MCF 10A (cell line): Measurements from ENCODE around the gene PACRG. TPM values are rescaled to one million over a fixed set of nuclear protein-coding genes. Genes with fewer than 3 reads are reported as not detected.

Source experiments
- BruUV-seq: library from RNA; stranded (reverse); fragments of 400-500 nt; replicated peaks from 2 replicates; lab custom pipeline; 2021; lab: Mats Ljungman, UMichigan
- CTCF ChIA-PET: fragments of 300-600 bp; sonication (Branson Sonifier 250); formaldehyde crosslinking; extraction: SDS; loops from one replicate; lab custom pipeline; 2021; ENCODE audit warnings: antibody characterized with exemption, inconsistent platforms; lab: Yijun Ruan, JAX
- POLR2A ChIA-PET: fragments of 300-600, 350-650 bp; sonication (Branson Sonifier 250); formaldehyde crosslinking; extraction: SDS; loops from one replicate; lab custom pipeline; 2020; ENCODE audit warnings: antibody characterized with exemption, inconsistent platforms; lab: Yijun Ruan, JAX
- DNase-seq: peaks from one replicate; pipeline ENCODE4 v3.0.0-alpha.2; 2018; ENCODE audit not compliant: unreplicated experiment
- H3K27ac Mint-ChIP-seq: one replicate; pipeline ENCODE4 v1.8.0; 2022; ENCODE audit warnings: mild to moderate bottlenecking, low read depth, mixed read lengths; ENCODE audit not compliant: unreplicated experiment
- H3K27me3 Mint-ChIP-seq: one replicate; pipeline ENCODE4 v1.8.0; 2022; ENCODE audit warnings: mixed read lengths; ENCODE audit not compliant: insufficient read depth, unreplicated experiment
- H3K36me3 Mint-ChIP-seq: one replicate; pipeline ENCODE4 v1.8.0; 2022; ENCODE audit warnings: mild to moderate bottlenecking, moderate library complexity, mixed read lengths; ENCODE audit not compliant: insufficient read depth, unreplicated experiment
- H3K4me1 Mint-ChIP-seq: one replicate; pipeline ENCODE4 v1.8.0; 2022; ENCODE audit warnings: mixed read lengths; ENCODE audit not compliant: insufficient read depth, unreplicated experiment
- H3K4me3 Mint-ChIP-seq: one replicate; pipeline ENCODE4 v1.8.0; 2022; ENCODE audit warnings: mild to moderate bottlenecking, moderate library complexity, mixed read lengths; ENCODE audit not compliant: unreplicated experiment
- H3K9me3 Mint-ChIP-seq: one replicate; pipeline ENCODE4 v1.8.0; 2022; ENCODE audit warnings: mixed read lengths; ENCODE audit not compliant: unreplicated experiment
- intact Hi-C: fragments of 100-400 bp; cut with micrococcal nuclease; formaldehyde crosslinking; loops from 2 replicates; pipeline ENCODE4 v1.14.1; 2022
- total RNA-seq: library from RNA; stranded (reverse); gene quantifications from 2 replicates; pipeline ENCODE4 v1.2.3, GENCODE V29; 2022
- TF ChIP-seq, protein P1 (sequence below): fragments of 200-600 bp; IDR thresholded peaks from one replicate; pipeline ENCODE4 v1.8.0; 2022; ENCODE audit warnings: antibody characterized with exemption, mild to moderate bottlenecking; ENCODE audit not compliant: unreplicated experiment

PACRG gene
- total RNA-seq, 1 experiment from 2014 or later: not detected

- CTCF ChIA-PET: interaction anchor here (1.4 kb wide), 1 partner anchor 22 kb away, joined by 5 read pairs; no protein-coding TSS in a partner anchor
- Mint-ChIP-seq H3K27me3 (no peaks in the 10 kb centered on the region), H3K36me3 (no peaks in the 10 kb centered on the region), H3K4me3 (no peak overlapping the region), H3K4me1 (peaks cover 11% of the 10 kb centered on the region), H3K27ac (no peak overlapping the region), H3K9me3 (no peaks in the 10 kb centered on the region)
- DNase-seq: no peak
- BruUV-seq: no TSS peak
- TF ChIP-seq, protein P1, sequence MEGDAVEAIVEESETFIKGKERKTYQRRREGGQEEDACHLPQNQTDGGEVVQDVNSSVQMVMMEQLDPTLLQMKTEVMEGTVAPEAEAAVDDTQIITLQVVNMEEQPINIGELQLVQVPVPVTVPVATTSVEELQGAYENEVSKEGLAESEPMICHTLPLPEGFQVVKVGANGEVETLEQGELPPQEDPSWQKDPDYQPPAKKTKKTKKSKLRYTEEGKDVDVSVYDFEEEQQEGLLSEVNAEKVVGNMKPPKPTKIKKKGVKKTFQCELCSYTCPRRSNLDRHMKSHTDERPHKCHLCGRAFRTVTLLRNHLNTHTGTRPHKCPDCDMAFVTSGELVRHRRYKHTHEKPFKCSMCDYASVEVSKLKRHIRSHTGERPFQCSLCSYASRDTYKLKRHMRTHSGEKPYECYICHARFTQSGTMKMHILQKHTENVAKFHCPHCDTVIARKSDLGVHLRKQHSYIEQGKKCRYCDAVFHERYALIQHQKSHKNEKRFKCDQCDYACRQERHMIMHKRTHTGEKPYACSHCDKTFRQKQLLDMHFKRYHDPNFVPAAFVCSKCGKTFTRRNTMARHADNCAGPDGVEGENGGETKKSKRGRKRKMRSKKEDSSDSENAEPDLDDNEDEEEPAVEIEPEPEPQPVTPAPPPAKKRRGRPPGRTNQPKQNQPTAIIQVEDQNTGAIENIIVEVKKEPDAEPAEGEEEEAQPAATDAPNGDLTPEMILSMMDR: no peak
- POLR2A ChIA-PET: interaction anchor here (0.7 kb wide), 1 partner anchor 63 kb away, joined by 3 read pairs; no protein-coding TSS in a partner anchor
- intact Hi-C loops: no loop called here
Observed at GRCh38 chr6:163062790-163063189, 335.0 kb downstream of the PACRG start.

DNA sequence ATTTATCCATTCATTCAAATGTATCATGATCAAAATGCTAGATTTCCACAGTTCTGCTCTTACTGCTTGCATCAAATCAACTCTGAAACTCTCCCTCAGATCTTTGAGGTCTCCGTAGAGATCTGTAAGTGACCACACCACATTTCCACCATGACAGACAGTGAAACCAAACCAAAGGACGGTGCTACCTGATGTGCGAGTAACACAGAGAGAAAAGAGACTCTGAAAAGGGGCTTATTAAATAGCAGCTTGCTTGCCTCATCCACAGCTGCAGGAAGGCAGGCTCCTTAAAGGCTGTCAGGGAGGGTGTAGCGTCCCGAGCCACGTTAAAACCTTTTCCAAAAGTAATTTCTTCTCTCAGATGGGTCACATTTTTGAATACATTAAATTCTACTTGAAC is 335.8 kb downstream of the PACRG start:
- no peaks in the 10 kb centered on the region for H3K9me3 Mint-ChIP-seq
- H3K36me3 Mint-ChIP-seq: no peaks in the 10 kb centered on the region
- no peaks in the 10 kb centered on the region for H3K27me3 Mint-ChIP-seq
- H3K4me3 Mint-ChIP-seq: no peak overlapping the region
- BruUV-seq: no TSS peak
- no peak for DNase-seq
- ChIA-PET POLR2A (no interaction called here), CTCF (interaction anchor here (0.6 to 1.4 kb wide), 2 partner anchors 21 to 283 kb away, joined by 4 to 5 read pairs; no protein-coding TSS in a partner anchor)
- TF ChIP-seq, protein P1: no peak
- H3K27ac Mint-ChIP-seq: no peak overlapping the region
- H3K4me1 Mint-ChIP-seq: peaks cover 11% of the 10 kb centered on the region
- intact Hi-C loops: no loop called here

- Mint-ChIP-seq H3K36me3 (no peaks in the 10 kb centered on the region), H3K27ac (no peak overlapping the region), H3K4me3 (no peak overlapping the region), H3K4me1 (peaks cover 11% of the 10 kb centered on the region), H3K27me3 (no peaks in the 10 kb centered on the region), H3K9me3 (no peaks in the 10 kb centered on the region)
- CTCF ChIA-PET: interaction anchor here (0.6 kb wide), 1 partner anchor 284 kb away, joined by 4 read pairs; no protein-coding TSS in a partner anchor
- POLR2A ChIA-PET: no interaction called here
- no TSS peak for BruUV-seq
- intact Hi-C loops: no loop called here
- no peak for DNase-seq
- TF ChIP-seq, protein P1: no peak
Observed at GRCh38 chr6:163064397-163064796, 336.6 kb downstream of the PACRG start.

GRCh38 chr6:163066200-163066599 is 338.4 kb downstream of the PACRG start:
- TF ChIP-seq, protein P1: no peak
- Mint-ChIP-seq H3K27me3 (no peaks in the 10 kb centered on the region), H3K4me1 (peaks cover 11% of the 10 kb centered on the region), H3K4me3 (no peak overlapping the region), H3K9me3 (no peaks in the 10 kb centered on the region), H3K27ac (no peak overlapping the region), H3K36me3 (no peaks in the 10 kb centered on the region)
- ChIA-PET CTCF (no interaction called here), POLR2A (no interaction called here)
- no peak for DNase-seq
- BruUV-seq: no TSS peak
- intact Hi-C loops: no loop called here
